ENCODE data around the gene ARSA. TPM values are rescaled to one million over a fixed set of nuclear protein-coding genes. Genes with fewer than 3 reads are reported as not detected.
A peak's percentile ranks its signal among the peaks of the same experiment; 100 is the strongest.
"Not testable (repeated sequence)": the region's sequence is repeated elsewhere in the genome, so short reads cannot be mapped to it uniquely, and the experiment has no call there.

The ARSA gene
- total RNA-seq, 1 donor from 2014 or later = 12.1 TPM

GRCh38 chr22:50641696-50642607 lies 14.0 kb upstream of the ARSA start:
- H3K36me3 ChIP-seq (ENCODE audit: control insufficient read depth, insufficient read depth, low read length) = no peaks in the 10 kb centered on the region
- peak; percentile 14 for DNase-seq (ENCODE audit: low read depth)
- H3K27me3 ChIP-seq (ENCODE audit: control insufficient read depth, insufficient read depth, low read length) = peaks cover 19% of the 10 kb centered on the region
- H3K4me3 ChIP-seq (ENCODE audit: low read depth, low read length) = no peak overlapping the region
- FAIRE-seq = no peak
- TF ChIP-seq, protein P1, sequence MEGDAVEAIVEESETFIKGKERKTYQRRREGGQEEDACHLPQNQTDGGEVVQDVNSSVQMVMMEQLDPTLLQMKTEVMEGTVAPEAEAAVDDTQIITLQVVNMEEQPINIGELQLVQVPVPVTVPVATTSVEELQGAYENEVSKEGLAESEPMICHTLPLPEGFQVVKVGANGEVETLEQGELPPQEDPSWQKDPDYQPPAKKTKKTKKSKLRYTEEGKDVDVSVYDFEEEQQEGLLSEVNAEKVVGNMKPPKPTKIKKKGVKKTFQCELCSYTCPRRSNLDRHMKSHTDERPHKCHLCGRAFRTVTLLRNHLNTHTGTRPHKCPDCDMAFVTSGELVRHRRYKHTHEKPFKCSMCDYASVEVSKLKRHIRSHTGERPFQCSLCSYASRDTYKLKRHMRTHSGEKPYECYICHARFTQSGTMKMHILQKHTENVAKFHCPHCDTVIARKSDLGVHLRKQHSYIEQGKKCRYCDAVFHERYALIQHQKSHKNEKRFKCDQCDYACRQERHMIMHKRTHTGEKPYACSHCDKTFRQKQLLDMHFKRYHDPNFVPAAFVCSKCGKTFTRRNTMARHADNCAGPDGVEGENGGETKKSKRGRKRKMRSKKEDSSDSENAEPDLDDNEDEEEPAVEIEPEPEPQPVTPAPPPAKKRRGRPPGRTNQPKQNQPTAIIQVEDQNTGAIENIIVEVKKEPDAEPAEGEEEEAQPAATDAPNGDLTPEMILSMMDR (IDR thresholded peaks at IDR 0.05; ENCODE audit: insufficient read depth, low read length, severe bottlenecking) = peak; percentile 51

GRCh38 chr22:50640857-50641647 lies 13.1 kb upstream of the ARSA start:
- no peak for DNase-seq (ENCODE audit: low read depth)
- TF ChIP-seq, protein P1 (IDR thresholded peaks at IDR 0.05; ENCODE audit: insufficient read depth, low read length, severe bottlenecking) = no peak
- Histone ChIP-seq H3K36me3 (ENCODE audit: control insufficient read depth, insufficient read depth, low read length) (no peaks in the 10 kb centered on the region), H3K4me3 (ENCODE audit: low read depth, low read length) (no peak overlapping the region), H3K27me3 (ENCODE audit: control insufficient read depth, insufficient read depth, low read length) (peaks cover 19% of the 10 kb centered on the region)
- FAIRE-seq = no peak

GRCh38 chr22:50640296-50640695 lies 12.3 kb upstream of the ARSA start:
- FAIRE-seq; H3K4me3 ChIP-seq (ENCODE audit: low read depth, low read length); H3K36me3 ChIP-seq (ENCODE audit: control insufficient read depth, insufficient read depth, low read length); DNase-seq (ENCODE audit: low read depth): not testable (repeated sequence)
- peaks cover 17% of the 10 kb centered on the region for H3K27me3 ChIP-seq (ENCODE audit: control insufficient read depth, insufficient read depth, low read length)

DNA sequence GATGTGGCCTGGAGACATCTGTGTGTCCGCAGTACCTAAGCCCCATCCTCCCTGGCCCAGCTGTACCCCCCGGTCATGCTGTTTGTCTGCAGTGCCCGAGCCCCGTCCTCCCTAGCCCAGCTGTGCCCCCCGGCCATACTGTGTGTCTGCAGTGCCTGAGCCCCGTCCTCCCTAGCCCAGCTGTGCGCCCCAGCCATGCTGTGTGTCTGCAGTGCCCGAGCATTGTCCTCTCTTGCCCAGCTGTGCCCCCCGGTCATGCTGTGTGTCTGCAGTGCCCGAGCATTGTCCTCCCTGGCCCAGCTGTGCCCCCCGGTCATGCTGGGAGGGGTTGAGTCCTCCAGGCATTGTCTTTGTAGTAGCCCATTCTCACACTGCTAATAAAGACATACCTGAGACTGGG lies 7.6 kb upstream of the ARSA start:
- no peak overlapping the region for H3K4me3 ChIP-seq (ENCODE audit: low read depth, low read length)
- peak; percentile 50 for FAIRE-seq
- no peak for DNase-seq (ENCODE audit: low read depth)
- TF ChIP-seq, protein P1 (IDR thresholded peaks at IDR 0.05; ENCODE audit: insufficient read depth, low read length, severe bottlenecking) = no peak
- no peaks in the 10 kb centered on the region for H3K27me3 ChIP-seq (ENCODE audit: control insufficient read depth, insufficient read depth, low read length)
- no peaks in the 10 kb centered on the region for H3K36me3 ChIP-seq (ENCODE audit: control insufficient read depth, insufficient read depth, low read length)

DNA sequence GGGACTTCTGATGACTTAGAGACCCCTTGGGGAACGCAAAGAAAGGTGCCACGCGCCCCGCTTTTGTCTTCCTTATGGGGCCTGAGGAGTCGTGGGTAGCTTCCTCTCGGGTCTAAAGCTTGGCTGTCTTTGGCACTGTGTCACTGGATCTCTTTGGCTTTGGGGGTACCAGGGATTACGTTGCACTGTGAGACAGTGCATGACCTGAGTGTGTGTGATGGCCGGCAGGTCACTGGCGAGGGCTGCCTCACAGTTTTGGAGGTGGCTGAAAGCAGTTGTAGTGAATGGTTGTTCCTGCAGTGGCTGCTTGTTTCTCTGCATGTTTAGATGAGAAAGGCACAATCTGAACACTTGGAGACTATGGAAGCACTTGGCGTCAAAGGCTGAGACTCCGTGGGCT lies 5.8 kb upstream of the ARSA start:
- H3K27me3 ChIP-seq (ENCODE audit: control insufficient read depth, insufficient read depth, low read length) = no peaks in the 10 kb centered on the region
- H3K4me3 ChIP-seq (ENCODE audit: low read depth, low read length) = no peak overlapping the region
- no peak for DNase-seq (ENCODE audit: low read depth)
- no peaks in the 10 kb centered on the region for H3K36me3 ChIP-seq (ENCODE audit: control insufficient read depth, insufficient read depth, low read length)
- no peak for FAIRE-seq
- TF ChIP-seq, protein P1 (IDR thresholded peaks at IDR 0.05; ENCODE audit: insufficient read depth, low read length, severe bottlenecking) = no peak

DNA sequence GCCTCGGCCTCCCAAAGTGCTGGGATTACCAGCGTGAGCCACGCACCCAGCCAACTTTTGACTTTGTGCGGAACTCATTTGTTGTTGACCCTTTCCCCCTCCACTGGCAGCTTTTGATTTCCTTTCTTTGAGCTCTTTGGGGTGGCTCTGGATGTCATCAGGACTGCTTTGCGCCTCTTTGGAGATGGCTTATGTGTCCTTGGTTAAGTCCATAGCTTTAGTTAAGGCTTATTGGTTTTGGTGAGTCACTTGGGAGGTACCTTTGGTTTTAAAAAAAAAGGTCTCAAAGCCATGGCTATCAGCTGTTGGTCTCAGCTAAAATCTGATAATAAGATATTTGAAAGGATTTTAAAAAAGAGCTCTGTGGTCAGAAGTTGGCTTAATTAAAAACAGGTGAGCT lies 5.1 kb upstream of the ARSA start:
- Histone ChIP-seq H3K4me3 (ENCODE audit: low read depth, low read length) (no peak overlapping the region), H3K27me3 (ENCODE audit: control insufficient read depth, insufficient read depth, low read length) (no peaks in the 10 kb centered on the region), H3K36me3 (ENCODE audit: control insufficient read depth, insufficient read depth, low read length) (no peaks in the 10 kb centered on the region)
- no peak for DNase-seq (ENCODE audit: low read depth)
- TF ChIP-seq, protein P1 (IDR thresholded peaks at IDR 0.05; ENCODE audit: insufficient read depth, low read length, severe bottlenecking) = no peak
- no peak for FAIRE-seq

Data from bronchial epithelial cell (primary cell).